NCI-H82 treated with DMSO at 0.1 percent for 48 hours (cell line): ENCODE data around the gene COTL1.
"Not testable (repeated sequence)": the region's sequence is repeated elsewhere in the genome, so short reads cannot be mapped to it uniquely, and the experiment has no call there.

Experiments used
- DNase-seq: peaks from one replicate; lab custom pipeline; 2025; ENCODE audit not compliant: unreplicated experiment; lab: John Stamatoyannopoulos, UW

The COTL1 gene

DNA sequence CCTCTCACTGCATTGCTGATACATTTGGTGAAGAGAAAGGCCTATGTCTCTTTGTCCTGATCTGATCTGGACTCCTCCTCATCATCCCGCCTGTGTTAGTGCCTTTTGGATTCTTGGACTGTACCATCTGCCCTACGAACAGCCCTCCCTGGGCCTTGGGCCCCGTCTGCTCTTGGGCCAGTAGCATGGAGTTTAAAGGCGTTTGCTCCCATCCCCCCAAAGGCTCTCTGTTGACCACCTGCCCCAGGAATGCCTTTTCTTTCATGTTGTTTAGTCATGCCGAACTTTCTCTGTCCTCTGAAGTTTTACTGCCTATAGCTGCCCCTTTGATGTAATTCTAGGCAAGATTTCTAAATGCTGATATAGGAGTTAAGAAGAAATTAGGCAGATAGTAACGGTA is 82.5 kb downstream of the COTL1 start:
- DNase-seq, result no peak

DNA sequence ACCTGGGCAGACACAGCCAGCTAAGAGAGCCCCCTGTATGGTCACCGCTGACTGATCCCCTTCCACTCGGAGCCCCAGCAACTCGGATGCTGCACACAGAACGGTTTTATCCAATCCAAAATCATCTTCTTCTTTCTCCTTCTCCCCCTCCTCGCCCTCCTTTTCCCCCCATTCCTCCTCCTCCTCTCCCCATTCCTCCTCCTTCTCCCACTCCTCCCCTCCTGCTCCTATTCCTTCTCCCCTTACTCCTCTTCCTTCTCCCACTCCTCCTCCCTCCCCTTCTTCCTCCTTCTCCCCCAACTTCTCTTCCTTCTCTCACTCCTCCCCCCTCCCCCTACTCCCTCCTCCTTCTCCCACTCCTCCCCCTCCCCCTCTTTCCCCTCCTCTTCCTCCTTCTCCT is 83.1 kb downstream of the COTL1 start:
- no peak for DNase-seq

DNA sequence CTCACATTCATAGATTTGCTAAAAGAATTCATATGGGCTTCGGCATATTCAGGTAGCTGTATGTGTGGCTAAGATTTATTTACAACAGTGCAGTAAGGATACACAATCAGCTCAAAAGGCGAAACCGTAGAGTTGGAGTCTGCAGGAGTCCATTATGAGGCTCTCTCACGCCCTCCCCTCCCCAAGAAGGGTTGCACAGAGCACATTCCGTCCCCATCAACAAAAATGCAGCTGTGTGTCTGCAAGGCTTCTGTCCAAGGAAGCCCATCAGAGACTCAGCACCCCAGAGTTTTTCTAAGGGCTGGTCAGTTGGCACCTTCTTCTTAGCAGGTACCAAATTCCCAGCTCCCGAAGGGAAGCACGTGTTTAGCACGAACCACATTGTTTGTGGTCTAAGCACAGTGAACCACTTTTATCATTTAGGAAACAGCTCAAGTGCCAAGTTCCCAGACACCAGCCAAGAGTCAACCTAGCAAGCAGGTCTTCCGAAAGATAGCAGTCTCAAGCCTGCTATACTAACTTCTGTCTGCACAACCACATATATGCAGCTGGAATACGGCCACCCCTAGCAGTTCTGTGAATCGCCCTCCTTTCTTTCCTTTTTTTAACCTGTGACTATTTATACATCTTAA is 84.9 kb downstream of the COTL1 start:
- DNase-seq, result no peak

- no peak for DNase-seq
These were observed 85.6 kb downstream of the COTL1 start for GRCh38 chr16:84532291-84532724.

- no peak for DNase-seq
These were observed 86.2 kb downstream of the COTL1 start for GRCh38 chr16:84531671-84532111.

GRCh38 chr16:84530590-84530989 is 87.3 kb downstream of the COTL1 start:
- DNase-seq, result no peak

DNA sequence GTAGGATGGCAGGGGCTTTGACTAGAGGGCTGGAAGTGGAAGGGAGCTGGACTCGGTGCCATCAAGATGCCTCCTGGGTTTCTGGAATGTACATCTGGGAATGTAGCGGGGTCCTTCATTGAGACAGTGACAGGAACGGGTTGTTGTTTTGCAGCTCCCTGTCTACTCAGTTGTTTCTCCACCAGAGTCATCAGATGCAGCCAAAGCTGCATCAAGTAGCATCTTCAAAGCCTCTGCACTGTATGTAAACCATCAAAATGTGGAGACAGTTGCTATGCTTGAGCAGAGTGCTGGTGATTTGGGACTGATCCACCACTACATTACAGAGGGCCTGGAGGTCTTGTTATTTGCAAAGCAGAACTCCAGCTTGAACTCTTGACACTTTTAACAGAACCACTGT is 88.3 kb downstream of the COTL1 start:
- no peak for DNase-seq

- no peak for DNase-seq
These were observed 89.6 kb downstream of the COTL1 start for GRCh38 chr16:84528322-84528721.

DNA sequence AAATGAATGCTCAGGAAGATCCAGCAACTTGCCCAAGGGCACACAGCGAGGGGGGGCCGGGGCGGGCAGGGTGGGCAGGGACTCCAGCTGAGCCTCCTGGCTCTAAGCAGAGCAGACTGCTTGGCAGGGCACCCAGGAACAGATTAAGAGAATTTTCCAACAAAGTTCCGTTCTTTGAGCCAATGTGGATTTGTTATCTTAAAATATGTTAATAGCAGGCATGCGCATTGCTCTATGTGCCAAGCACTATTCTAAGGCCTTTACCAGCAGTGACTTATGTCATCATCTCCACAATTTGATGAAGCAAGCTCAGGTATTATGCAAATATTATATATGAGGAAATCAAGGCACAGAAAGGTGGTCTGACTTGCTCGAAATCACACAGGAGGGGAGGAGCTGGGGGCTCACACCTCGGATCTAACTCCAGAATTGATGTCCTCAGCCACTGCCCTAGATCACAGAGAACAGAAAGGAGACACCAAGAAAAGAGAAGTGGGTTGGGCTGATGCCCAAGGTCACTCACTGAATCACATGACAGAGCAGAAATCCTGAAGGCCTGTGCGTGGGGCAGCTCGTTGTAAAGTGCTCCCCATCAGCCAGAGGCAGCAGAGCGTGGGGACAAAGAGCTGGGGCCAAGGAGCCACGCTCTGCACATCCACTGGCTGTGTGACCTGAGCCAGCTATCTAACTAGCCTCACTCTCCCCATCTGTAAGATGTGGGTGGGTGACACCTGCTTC is 90.2 kb downstream of the COTL1 start:
- DNase-seq, result no peak

- peak; percentile 92 for DNase-seq
These were observed 90.9 kb downstream of the COTL1 start for GRCh38 chr16:84526794-84527531.

GRCh38 chr16:84524941-84525581 is 92.8 kb downstream of the COTL1 start:
- not testable (repeated sequence) for DNase-seq

DNA sequence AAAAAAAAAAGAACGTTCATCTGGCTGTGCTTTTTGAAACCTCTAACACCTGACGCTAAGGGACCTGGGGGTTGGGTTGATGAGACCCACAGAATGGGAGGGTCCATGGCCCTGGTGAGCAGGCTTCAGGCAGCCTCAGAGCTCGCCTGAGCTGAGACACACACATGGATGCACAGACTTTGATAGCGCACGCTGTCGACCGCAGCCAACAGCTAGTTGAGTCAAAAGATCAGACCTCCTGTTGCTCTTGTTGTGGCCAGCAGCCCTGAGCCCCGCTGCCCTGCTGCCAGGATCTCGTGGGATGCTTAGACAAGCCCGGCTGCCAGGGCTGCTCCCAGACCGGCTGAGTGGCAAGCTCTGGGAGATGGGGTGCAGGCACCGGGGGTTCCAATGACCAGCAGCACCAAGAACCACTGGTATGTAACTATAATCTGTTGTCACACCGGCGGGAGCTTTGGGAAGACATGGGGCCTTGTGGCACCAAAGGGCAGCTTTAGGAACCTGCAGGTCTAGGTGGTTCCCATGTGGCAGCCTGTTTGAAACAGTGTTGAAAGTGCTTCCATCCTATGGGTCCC is 93.4 kb downstream of the COTL1 start:
- DNase-seq, result no peak

DNA sequence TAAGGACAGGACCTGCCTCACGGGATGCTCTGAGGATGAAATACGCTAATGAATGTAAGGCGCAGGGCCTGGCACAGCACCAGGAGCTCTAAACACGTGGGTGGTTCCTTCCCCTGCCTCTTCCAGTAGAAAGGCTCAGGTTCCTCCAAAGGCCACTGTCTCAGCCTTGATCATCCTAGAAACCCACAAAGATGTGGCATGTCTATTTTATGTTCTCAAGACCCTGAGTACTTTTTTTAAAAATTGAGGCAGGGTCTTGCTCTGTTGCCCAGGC is 96.4 kb downstream of the COTL1 start:
- DNase-seq, result no peak

DNA sequence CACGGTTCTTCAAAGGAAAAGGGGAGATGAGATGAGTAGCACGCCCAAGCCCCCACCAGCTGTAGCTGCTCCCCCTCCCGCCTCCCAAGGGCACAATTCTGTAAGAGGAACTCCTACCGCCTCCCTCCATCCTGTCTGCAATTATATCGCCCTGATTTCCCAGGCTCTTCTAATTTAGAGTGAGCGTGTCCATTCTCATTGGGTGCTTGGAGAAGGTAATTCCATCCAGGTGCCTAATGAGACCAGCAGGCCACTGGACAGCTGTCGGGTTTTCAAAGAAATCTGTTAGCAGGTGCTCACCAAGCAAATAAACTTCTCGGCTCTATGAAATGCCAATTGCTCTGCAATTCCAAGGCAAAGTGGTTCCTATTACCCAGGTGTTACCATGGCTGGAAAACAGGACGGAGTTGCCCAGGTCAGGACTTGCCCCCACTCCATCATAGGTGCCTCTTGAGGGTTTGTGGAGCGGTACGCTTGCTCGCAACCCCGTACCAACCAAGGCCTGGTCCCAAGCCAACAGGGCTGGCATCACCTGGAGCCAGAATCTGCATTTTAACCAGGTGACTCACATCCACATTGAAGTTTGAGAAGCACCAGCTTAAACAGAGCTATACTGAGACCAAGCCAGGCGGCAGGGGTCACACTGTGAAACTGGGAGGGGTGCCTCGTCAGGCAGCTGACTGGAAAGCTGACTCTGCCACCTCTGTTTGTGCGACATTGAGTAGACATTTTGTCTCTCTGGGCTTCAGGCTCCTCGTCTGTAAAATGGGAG is 97.0 kb downstream of the COTL1 start:
- peak; percentile 19 for DNase-seq

- DNase-seq, result no peak
These were observed 98.0 kb downstream of the COTL1 start for GRCh38 chr16:84519855-84520254.

GRCh38 chr16:84518804-84519341 is 99.0 kb downstream of the COTL1 start:
- no peak for DNase-seq

DNA sequence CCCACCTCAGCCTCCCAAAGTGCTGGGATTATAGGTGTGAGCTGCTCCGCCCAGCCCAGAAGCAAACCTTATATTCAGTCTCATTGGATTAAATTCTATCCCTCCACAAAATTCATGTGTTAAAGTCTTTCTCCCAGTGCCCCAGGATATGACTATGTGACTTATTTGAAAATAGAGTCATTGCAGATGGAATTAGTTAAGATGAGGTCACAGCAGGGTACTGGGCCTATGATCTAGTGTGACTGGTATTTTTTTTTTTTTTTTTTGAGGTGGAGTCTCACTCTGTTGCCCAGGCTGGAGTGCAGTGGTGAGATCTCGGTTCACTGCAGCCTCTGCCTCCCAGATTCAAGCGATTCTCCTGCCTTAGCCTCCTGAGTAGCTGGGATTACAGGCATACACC is 99.7 kb downstream of the COTL1 start:
- DNase-seq, result not testable (repeated sequence)

- no peak for DNase-seq
These were observed 100.5 kb downstream of the COTL1 start for GRCh38 chr16:84517366-84517765.
